LNCAP (cell line): ENCODE results near the gene C1QTNF2.

ENCODE experiments used
- CTCF ChIP-seq: fragments of 450-650 bp; IDR thresholded peaks from 2 replicates; pipeline ENCODE4 v1.5.1; 2017; ENCODE audit warnings: mild to moderate bottlenecking

The C1QTNF2 gene

GRCh38 chr5:160397492-160397891, 27.1 kb upstream of the C1QTNF2 start:
- TF ChIP-seq CTCF, result no peak

- no peak for TF ChIP-seq CTCF
Observed at GRCh38 chr5:160395111-160395510, 24.7 kb upstream of the C1QTNF2 start.

GRCh38 chr5:160390787-160391696, 20.6 kb upstream of the C1QTNF2 start:
- TF ChIP-seq CTCF, result peak; percentile 61; the same call in 1 of the 2 replicates

DNA sequence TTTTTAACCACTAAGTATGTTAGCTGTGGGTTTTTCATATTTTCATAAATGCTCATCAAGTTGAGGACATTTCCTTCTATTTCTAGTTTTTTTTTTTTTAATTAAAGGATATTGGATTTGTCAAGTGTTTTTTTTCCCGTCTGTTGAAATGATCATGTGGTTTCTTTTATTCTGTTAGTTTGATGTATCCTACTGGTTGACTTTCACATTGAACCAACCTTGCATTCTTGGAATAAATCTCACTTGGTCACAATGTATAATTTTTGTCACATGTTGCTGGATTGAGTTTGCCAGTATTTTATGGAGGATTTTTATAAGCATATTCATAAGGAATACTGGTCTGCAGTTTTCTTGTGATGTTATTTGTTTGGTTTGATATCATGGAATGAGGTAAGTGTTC, 17.0 kb upstream of the C1QTNF2 start:
- no peak for TF ChIP-seq CTCF

- TF ChIP-seq CTCF, result no peak
Observed at GRCh38 chr5:160385496-160385895, 15.1 kb upstream of the C1QTNF2 start.

GRCh38 chr5:160384681-160385080, 14.3 kb upstream of the C1QTNF2 start:
- TF ChIP-seq CTCF, result no peak

DNA sequence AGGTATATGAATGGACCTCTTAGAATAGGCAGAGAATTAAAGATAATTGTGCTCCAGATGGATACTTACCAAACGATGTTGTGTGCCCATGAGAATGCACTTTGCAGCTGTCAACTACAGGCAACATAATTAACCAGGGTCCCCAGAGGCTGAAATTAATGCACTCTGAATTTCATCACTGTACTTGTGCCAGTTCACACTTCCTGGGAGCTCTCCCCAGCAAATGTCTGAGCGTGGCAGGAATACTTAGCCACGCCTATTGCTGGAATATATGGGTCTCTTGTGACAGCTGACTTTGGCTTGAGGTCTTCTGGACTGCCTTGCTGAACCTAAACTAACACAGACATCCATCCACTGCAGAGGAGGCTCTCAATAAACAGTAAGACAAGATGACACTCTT, 11.9 kb upstream of the C1QTNF2 start:
- no peak for TF ChIP-seq CTCF
